ENCODE results near the gene IBA57.
"Not testable (repeated sequence)": the region's sequence is repeated elsewhere in the genome, so short reads cannot be mapped to it uniquely, and the experiment has no call there.

The IBA57 gene

GRCh38 chr1:228213917-228214808 is 48.6 kb downstream of the IBA57 start:
- DNase-seq: no peak

GRCh38 chr1:228214921-228215662 is 49.5 kb downstream of the IBA57 start:
- DNase-seq: no peak

DNA sequence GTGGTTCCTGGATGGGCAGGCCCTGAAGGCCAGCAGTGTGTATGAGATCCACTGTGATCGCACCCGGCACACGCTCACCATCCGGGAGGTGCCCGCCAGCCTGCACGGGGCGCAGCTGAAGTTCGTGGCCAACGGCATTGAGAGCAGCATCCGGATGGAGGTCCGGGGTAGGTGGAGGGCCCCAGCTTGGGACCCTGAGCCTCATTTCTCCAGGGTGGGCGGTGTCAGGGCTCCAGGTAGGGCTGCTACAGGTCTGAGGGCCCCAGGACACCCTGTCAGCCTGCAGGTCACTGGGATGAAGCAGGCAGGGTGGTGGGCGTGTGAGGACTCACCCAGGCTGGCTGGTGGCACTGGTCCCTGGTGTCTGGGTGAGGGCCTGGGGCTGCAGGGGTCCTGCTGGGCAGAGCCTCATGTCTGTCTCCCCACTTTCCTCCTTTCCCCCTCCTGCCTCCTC is 50.1 kb downstream of the IBA57 start:
- no peak for DNase-seq

DNA sequence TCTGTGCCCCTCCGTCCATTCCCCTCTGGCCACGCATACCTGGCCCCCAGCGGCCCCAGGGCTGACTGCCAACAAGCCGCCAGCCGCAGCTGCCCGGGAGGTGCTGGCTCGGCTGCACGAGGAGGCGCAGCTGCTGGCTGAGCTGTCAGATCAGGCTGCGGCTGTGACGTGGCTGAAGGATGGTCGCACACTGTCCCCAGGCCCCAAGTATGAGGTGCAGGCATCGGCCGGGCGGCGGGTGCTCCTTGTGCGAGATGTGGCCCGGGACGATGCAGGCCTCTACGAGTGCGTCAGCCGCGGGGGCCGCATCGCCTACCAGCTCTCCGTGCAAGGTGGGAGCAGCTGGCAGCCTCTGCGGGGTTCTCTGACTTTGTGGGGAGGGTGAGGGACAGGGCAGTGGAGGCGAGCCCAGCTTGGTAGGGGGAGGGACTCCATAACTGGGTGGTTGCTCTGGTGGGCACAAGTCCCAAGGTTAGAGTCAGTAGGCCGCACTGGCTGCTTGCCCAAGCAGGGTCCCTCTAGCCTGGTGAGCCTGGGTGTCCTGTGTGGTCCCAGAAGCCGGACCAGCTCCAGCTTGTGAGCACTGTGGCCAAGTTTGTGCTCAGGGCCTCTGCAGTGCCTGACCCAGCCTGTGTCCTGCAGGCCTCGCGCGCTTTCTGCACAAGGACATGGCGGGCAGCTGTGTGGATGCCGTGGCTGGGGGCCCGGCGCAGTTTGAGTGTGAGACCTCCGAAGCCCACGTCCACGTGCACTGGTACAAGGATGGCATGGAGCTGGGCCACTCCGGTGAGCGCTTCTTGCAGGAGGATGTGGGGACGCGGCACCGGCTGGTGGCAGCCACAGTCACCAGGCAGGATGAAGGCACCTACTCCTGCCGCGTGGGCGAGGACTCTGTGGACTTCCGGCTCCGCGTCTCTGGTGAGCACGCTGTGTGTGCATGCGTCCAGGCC is 51.0 kb downstream of the IBA57 start:
- DNase-seq: no peak

GRCh38 chr1:228217551-228218344 is 52.1 kb downstream of the IBA57 start:
- DNase-seq: no peak

GRCh38 chr1:228218513-228219244 is 53.1 kb downstream of the IBA57 start:
- no peak for DNase-seq

DNA sequence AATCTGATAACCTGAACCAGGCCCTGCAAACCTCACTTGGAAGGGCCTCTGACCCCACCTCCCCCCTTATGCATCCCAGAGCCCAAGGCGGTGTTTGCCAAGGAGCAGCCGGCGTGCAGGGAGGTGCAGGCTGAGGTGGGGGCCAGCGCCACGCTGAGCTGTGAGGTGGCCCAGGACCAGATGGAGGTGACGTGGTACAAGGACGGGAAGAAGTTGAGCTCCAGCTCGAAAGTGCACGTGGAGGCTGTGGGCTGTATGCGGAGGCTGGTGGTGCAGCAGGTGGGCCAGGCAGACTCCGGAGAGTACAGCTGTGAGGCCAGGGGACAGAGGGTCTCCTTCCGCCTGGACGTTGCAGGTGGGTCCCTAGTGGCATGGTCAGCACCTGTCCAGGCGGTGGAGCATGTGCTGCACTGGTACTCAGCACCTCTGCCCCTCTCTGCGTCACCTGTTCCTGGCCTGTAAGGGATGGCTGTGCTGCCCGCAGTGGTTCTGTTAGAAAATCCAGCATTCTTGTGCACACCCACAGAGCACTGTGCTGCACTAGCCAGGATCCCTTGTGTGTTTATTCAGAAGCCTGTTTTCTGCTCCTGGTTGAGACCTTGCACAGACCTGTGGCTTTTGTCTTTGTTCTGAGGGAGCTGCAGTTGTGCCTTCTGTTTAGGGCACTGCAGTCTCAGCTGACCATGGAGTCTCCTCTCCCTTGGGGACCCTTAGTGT is 53.8 kb downstream of the IBA57 start:
- DNase-seq: no peak

DNA sequence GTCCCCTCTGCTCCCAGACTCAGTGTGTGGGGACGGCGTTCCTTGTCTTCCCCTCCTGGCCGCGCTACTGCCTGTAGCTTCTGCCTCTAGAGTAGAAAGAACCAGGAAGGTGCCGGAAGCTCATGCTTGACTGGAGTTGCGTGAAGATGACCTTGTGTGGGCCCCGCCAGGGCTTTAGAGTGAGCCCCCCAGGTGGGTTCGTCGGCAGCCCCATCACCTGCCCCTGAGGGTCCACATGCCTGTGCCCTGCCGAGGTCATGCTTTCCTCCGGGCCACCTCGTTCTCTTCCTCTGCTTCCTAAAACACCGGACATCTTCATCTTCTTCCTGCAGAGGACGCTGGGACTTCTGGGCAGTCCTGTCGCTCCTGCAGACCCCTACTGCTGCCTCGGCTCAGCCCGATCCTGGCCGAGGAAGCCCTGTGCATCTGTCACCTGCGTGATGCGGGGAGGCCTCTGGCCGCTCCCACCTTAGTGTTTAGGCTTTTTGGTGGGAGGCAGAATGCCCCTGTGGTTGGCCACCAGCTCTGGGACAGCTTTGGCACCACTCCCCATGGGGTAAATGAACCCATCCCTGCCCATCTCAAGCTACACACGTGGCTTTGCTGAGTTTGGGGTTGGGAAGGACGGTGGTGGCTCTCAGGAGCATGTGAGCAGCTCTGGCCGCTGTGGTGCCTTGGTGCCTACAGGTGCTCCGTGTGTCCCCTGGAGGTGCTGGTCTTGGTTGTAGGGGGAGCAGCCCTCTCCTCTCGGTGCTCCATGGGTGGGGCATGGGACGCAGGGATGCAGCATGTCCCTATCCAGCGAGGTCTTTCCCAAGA is 54.6 kb downstream of the IBA57 start:
- no peak for DNase-seq

DNA sequence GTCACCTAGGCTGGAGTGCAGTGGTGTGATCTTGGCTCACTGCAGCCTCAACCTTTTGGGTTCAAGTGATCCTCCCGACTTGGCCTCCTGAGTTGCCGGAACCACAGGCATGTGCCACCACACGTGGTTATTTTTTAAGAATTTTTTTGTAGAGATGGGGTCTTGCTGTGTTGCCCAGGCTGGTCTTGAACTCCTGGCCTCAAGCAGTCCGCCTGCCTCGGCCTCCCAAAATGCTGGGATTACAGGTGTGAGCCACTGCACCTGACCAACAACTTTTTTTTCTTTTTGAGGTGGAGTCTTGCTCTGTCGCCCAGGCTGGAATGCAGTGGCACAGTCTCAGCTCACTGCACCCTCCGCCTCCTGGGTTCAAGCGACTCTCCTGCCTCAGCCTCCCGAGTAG is 55.5 kb downstream of the IBA57 start:
- DNase-seq: not testable (repeated sequence)

GRCh38 chr1:228222548-228222947 is 56.9 kb downstream of the IBA57 start:
- DNase-seq: no peak

DNA sequence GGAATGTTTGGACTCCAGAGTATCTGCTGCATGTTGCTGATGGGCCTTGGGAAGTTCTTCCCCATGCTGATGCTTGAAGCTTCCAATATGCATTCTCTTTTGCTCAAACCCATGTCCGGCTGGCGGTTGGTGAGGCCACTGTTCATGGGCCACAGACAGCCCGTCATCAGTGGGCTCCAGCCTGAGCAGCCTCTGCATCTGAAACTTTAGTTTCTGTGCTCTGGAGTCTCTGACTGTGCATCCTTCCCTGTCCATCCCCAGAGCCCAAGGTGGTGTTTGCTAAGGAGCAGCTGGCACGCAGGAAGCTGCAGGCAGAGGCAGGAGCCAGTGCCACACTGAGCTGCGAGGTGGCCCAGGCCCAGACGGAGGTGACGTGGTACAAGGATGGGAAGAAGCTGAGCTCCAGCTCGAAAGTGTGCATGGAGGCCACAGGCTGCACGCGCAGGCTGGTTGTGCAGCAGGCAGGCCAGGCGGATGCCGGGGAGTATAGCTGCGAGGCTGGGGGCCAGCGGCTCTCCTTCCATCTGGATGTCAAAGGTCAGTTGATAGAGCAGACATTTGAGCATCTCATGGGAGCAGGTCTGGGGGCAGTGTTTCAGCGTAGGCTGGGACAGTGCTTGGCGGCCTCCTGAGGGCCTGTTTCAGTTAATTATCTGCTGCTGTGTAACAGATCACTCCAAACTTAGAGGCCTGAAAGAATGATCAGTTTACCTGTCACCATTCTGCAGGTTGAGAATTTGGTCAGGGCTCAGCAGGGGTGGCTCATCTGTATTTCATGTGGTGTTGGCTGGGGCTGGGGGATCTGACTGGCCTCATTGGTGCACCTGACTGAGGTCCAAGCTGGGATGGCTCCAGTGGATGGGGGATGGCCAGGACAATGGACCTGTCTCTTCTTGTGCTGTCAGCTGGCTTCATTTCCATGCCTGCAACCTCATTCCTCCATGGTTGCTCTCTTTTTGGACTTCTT is 58.9 kb downstream of the IBA57 start:
- no peak for DNase-seq

- no peak for DNase-seq
Observed at GRCh38 chr1:228225165-228225710, 59.6 kb downstream of the IBA57 start.

DNA sequence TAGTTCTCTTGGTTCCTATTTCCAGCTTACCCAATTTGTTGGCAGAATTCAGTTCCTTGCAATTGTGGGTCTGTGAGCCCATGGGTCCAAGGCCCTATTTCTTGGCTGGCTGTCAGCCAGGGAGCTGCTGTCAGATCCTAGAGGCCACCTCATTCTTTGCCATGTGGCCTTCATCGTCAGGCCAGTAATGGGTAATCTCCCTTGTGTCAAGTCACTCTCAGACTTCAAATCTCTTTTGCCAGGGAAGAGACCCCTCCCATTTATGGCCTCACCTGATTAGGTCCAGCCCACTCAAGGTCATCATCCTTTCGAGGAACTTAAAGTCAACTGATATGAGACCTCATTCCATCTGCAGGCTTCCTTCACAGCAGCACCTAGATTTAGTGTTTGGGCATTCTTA is 60.1 kb downstream of the IBA57 start:
- DNase-seq: no peak

DNA sequence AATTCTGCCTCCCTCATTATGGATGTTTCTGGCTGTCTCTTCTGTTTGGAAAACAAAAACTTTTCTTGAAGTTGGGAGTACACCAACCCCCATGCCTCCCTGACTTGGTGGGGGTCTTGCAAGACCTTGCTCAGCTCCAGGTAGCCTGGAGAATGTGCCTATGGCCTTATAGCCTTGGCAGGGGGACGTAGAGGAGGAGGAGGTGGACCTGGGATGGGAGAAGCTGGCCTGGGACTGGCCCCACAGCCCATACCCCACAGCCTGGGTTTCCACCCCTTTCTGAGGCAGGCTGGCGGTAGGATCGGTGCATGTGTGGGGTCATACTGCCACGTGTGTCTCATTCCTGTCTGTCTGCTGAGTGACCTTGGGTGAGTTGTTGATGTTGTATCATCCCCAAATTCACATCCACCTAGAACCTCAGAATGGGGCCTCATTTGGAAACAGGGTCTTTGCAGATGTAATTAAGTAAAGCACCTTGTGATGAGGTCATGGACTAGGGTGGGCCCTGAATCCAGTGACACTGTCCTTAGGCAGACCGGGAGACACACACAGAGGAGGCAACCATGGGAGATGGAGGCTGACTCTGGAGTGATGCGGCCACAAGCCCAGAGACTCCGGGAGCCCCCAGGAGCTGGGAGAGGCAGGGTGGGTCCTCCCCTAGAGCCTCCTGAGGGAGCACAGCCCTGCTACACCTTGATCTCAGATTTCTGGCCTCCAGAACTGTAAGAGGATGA is 60.7 kb downstream of the IBA57 start:
- no peak for DNase-seq

DNA sequence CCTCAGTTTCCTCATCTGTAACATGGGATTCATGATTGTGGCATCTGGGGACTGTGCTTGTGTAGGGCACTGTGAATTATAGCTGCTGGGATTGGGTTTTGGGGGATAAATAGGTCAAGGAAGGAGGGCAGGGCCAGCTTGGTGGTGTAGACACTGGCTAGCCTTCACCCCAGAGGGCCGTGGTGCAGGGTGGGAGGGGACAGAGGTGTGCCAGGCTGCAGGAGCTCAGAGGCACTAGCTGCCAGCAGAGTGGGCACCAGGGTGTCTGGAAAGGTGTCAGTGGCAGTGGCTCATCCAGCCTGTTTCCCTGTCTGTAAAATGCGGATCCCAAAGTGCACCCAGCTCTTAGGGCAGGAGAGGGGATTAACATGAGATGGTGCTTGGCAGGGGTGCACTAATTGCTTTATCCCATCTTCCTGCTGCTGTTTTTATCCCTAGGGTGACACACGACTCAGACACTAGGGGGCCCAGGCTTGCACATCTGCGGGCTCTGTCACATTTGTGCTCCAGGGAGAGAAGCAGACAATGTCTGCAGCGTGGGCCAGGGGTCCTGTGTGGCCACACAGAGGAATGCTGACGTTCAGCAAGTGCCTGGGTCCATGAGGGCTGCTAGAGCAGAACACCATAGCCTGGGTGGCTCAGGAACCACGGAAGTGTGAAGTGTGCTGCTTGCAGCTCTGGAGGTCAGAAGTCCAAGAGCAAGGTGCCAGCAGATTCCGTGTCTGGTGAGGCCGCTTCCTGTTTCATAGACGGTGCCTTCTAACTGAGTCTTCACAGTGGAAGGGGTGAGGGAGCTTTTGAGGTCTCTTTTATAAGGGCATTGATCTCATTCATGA is 61.6 kb downstream of the IBA57 start:
- no peak for DNase-seq

DNA sequence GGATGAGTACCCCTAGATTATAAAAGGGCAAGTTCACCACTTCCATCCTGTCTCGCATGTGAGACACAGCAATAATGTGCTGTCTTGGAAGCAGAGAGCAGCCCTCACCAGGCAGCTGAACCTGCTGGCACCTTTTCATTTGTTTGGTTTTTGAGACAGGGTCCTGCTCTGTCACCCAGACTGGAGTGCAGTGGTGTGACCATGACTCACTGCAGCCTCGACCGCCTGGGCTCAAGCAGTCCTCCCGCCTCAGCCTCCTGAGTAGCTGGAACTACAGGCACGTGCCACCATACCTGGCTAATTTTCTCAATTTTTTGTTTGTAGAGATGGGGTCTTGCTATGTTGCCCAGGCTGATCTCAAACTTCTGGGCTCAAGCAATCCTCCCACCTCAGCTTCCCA is 62.5 kb downstream of the IBA57 start:
- not testable (repeated sequence) for DNase-seq

Data from inflammatory macrophage treated with lipopolysaccharide for 1 hour (primary cell).